ENCODE measurements around the gene AHI1. TPM values are rescaled to one million over a fixed set of nuclear protein-coding genes. Genes with fewer than 3 reads are reported as not detected.

AHI1 gene
- total and polyA plus RNA-seq, 8 donors, result 3.7 to 89.9 (median 49.5) TPM

GRCh38 chr6:135418040-135418760 lies 79.3 kb downstream of the AHI1 start:
- H3K36me3 ChIP-seq, result peaks cover 0 to 25% (median 13%) of the 10 kb centered on the region in 4 donors
- H3K9me3 ChIP-seq, result no peaks in the 10 kb centered on the region
- no peaks in the 10 kb centered on the region for H3K27me3 ChIP-seq
- no peak overlapping the region for H3K27ac ChIP-seq
- DNase-seq, result no peak
- 53 to 74% (median 65%) methylated on average over 3 of the region's 3 CpGs for WGBS, 5 donors
- no peaks in the 10 kb centered on the region for H3K4me1 ChIP-seq
- intact Hi-C loops (cut with DNase I; ENCODE audit: low total_unique reads), result no loop called here
- no peak overlapping the region for H3K4me3 ChIP-seq
- no peak for TF ChIP-seq EP300 (IDR thresholded peaks at IDR 0.05)
- TF ChIP-seq POLR2AphosphoS5 (IDR thresholded peaks at IDR 0.05), result no peak
- TF ChIP-seq CTCF (IDR thresholded peaks at IDR 0.05), result no peak
- TF ChIP-seq POLR2A (IDR thresholded peaks at IDR 0.05), result no peak

GRCh38 chr6:135412761-135413160 lies 84.8 kb downstream of the AHI1 start:
- TF ChIP-seq POLR2A (IDR thresholded peaks at IDR 0.05) (no peak), POLR2AphosphoS5 (IDR thresholded peaks at IDR 0.05) (no peak), CTCF (IDR thresholded peaks at IDR 0.05) (no peak), EP300 (IDR thresholded peaks at IDR 0.05) (no peak)
- Histone ChIP-seq H3K27ac (no peak overlapping the region), H3K4me3 (no peak overlapping the region), H3K36me3 (peaks cover 0 to 23% (median 19%) of the 10 kb centered on the region in 4 donors), H3K27me3 (no peaks in the 10 kb centered on the region), H3K4me1 (no peaks in the 10 kb centered on the region), H3K9me3 (no peaks in the 10 kb centered on the region)
- intact Hi-C loops (cut with DNase I; ENCODE audit: low total_unique reads), result no loop called here
- DNase-seq, result no peak
- WGBS, 5 donors, result 73 to 87% (median 75%) methylated on average over 1 of the region's 1 CpG

- intact Hi-C loops (cut with DNase I; ENCODE audit: low total_unique reads), result no loop called here
- no peak for DNase-seq
- H3K27me3 ChIP-seq, result no peaks in the 10 kb centered on the region
- H3K9me3 ChIP-seq, result no peaks in the 10 kb centered on the region
- no peak for TF ChIP-seq CTCF (IDR thresholded peaks at IDR 0.05)
- no peak for TF ChIP-seq POLR2A (IDR thresholded peaks at IDR 0.05)
- no peak for TF ChIP-seq EP300 (IDR thresholded peaks at IDR 0.05)
- TF ChIP-seq POLR2AphosphoS5 (IDR thresholded peaks at IDR 0.05), result no peak
- peaks cover 0 to 29% (median 21%) of the 10 kb centered on the region in 4 donors for H3K36me3 ChIP-seq
- H3K4me3 ChIP-seq, result no peak overlapping the region
- H3K27ac ChIP-seq, result no peak overlapping the region
- H3K4me1 ChIP-seq, result no peaks in the 10 kb centered on the region
- WGBS, 5 donors, result 94 to 99% (median 97%) methylated on average over 2 of the region's 2 CpGs
Observed at GRCh38 chr6:135411849-135412248, 85.7 kb downstream of the AHI1 start.

GRCh38 chr6:135411339-135411738 lies 86.2 kb downstream of the AHI1 start:
- peaks cover 0 to 33% (median 26%) of the 10 kb centered on the region in 4 donors for H3K36me3 ChIP-seq
- no peaks in the 10 kb centered on the region for H3K4me1 ChIP-seq
- TF ChIP-seq POLR2A (IDR thresholded peaks at IDR 0.05) (no peak), EP300 (IDR thresholded peaks at IDR 0.05) (no peak), POLR2AphosphoS5 (IDR thresholded peaks at IDR 0.05) (no peak), CTCF (IDR thresholded peaks at IDR 0.05) (no peak)
- H3K27me3 ChIP-seq, result no peaks in the 10 kb centered on the region
- H3K4me3 ChIP-seq, result no peak overlapping the region
- intact Hi-C loops (cut with DNase I; ENCODE audit: low total_unique reads), result no loop called here
- no peak overlapping the region for H3K27ac ChIP-seq
- DNase-seq, result no peak
- WGBS, 5 donors, result 71 to 82% (median 79%) methylated on average over 2 of the region's 2 CpGs
- H3K9me3 ChIP-seq, result no peaks in the 10 kb centered on the region

Measured in stomach (tissue), 9 donors.